ENCODE measurements around the gene MYD88.

- TF ChIP-seq CTCF (IDR thresholded peaks at IDR 0.05; ENCODE audit: poor library complexity) (no peak), EZH2 (IDR thresholded peaks at IDR 0.05; ENCODE audit: borderline replicate concordance) (no peak)
These were observed 52.0 kb downstream of the MYD88 start for GRCh38 chr3:38190481-38190881.
